Neural progenitor cell (in vitro differentiated cells): Measurements from ENCODE around the gene GLIS1. TPM values are rescaled to one million over a fixed set of nuclear protein-coding genes. Genes with fewer than 3 reads are reported as not detected.

ENCODE experiments used
- DNase-seq: peaks from one replicate; pipeline ENCODE4 v3.0.0-alpha.2; 2016; ENCODE audit warnings: low spot score
- H2AFZ ChIP-seq: fragments of 200-600 bp; sonication (generic); replicated peaks from 2 replicates; pipeline ENCODE4 v1.6.1; 2016; ENCODE audit warnings: antibody characterized with exemption
- H3F3A ChIP-seq: fragments of 200-600 bp; sonication (generic); 2 replicates; pipeline ENCODE4 v1.6.1; 2016; ENCODE audit warnings: antibody characterized with exemption, low read depth
- H3K27ac ChIP-seq: fragments of 200-600 bp; sonication (generic); 2 replicates; pipeline ENCODE4 v1.5.1; 2016; ENCODE audit warnings: mild to moderate bottlenecking
- H3K27me3 ChIP-seq: fragments of 200-600 bp; sonication (generic); 2 replicates; pipeline ENCODE4 v1.6.1; 2016; ENCODE audit warnings: mild to moderate bottlenecking, moderate library complexity
- H3K36me3 ChIP-seq: fragments of 200-600 bp; sonication (generic); 2 replicates; pipeline ENCODE4 v1.5.1; 2016
- H3K4me1 ChIP-seq: fragments of 200-600 bp; sonication (generic); 2 replicates; pipeline ENCODE4 v1.6.1; 2016; ENCODE audit warnings: mixed run types
- H3K4me2 ChIP-seq: fragments of 200-600 bp; sonication (generic); 2 replicates; pipeline ENCODE4 v1.6.1; 2016
- H3K4me3 ChIP-seq: fragments of 200-600 bp; sonication (generic); 2 replicates; pipeline ENCODE4 v1.5.1; 2016
- H3K79me2 ChIP-seq: fragments of 200-600 bp; sonication (generic); 2 replicates; pipeline ENCODE4 v1.6.1; 2016; ENCODE audit warnings: low read depth
- H3K9ac ChIP-seq: fragments of 200-600 bp; sonication (generic); 2 replicates; pipeline ENCODE4 v1.6.1; 2016
- H3K9me3 ChIP-seq: fragments of 200-600 bp; sonication (generic); 2 replicates; pipeline ENCODE4 v1.5.1; 2016; ENCODE audit warnings: low read depth
- H4K20me1 ChIP-seq: fragments of 200-600 bp; sonication (generic); 2 replicates; pipeline ENCODE4 v1.6.1; 2016; ENCODE audit warnings: low read depth
- H3K27ac Mint-ChIP-seq: 3 replicates; pipeline ENCODE4 v1.8.0; 2021; ENCODE audit warnings: mixed read lengths
- H3K27me3 Mint-ChIP-seq: 2 replicates; pipeline ENCODE4 v1.8.0; 2022; ENCODE audit warnings: low read depth, mild to moderate bottlenecking, inconsistent platforms, moderate library complexity, mixed read lengths; ENCODE audit not compliant: insufficient read depth
- H3K36me3 Mint-ChIP-seq: 3 replicates; pipeline ENCODE4 v1.8.0; 2021; ENCODE audit warnings: mixed read lengths
- H3K4me1 Mint-ChIP-seq: 3 replicates; pipeline ENCODE4 v1.8.0; 2021; ENCODE audit warnings: mixed read lengths
- H3K4me3 Mint-ChIP-seq: 3 replicates; pipeline ENCODE4 v1.8.0; 2021; ENCODE audit warnings: mild to moderate bottlenecking, moderate library complexity, mixed read lengths
- H3K9me3 Mint-ChIP-seq: 3 replicates; pipeline ENCODE4 v1.8.0; 2020; ENCODE audit warnings: mixed read lengths
- CTCF ChIP-seq: fragments of 200-600 bp; sonication (generic); IDR thresholded peaks from 2 replicates; pipeline ENCODE4 v1.5.1; 2017; ENCODE audit warnings: antibody characterized with exemption, mild to moderate bottlenecking
- EZH2 ChIP-seq: fragments of 200-600 bp; sonication (generic); IDR thresholded peaks from 2 replicates; pipeline ENCODE4 v1.6.1; 2017; ENCODE audit warnings: antibody characterized with exemption, mild to moderate bottlenecking, moderate library complexity
- EZH2phosphoT487 ChIP-seq: fragments of 200-600 bp; sonication (generic); IDR thresholded peaks from 2 replicates; pipeline ENCODE4 v1.6.1; 2017; ENCODE audit warnings: antibody characterized with exemption
- total RNA-seq: library from RNA; depleted of rRNA; stranded (reverse); fragments of >200 nt; gene quantifications from 2 replicates; pipeline ENCODE4 v1.2.3, GENCODE V29; 2015; ENCODE audit warnings: low replicate concordance

GLIS1 gene
- total RNA-seq, 1 donor from 2014 or later, result not detected

- Histone ChIP-seq H3K27ac (no peak overlapping the region), H3K9ac (no peak overlapping the region), H4K20me1 (no peaks in the 10 kb centered on the region), H3K4me2 (no peak overlapping the region), H2AFZ (no peak overlapping the region), H3K27me3 (peaks cover 6% of the 10 kb centered on the region), H3K4me3 (no peak overlapping the region), H3F3A (no peaks in the 10 kb centered on the region), H3K9me3 (no peaks in the 10 kb centered on the region), H3K36me3 (no peaks in the 10 kb centered on the region), H3K4me1 (peaks cover 14% of the 10 kb centered on the region), H3K79me2 (no peaks in the 10 kb centered on the region)
- Mint-ChIP-seq H3K27me3 (peaks cover 19% of the 10 kb centered on the region), H3K4me3 (no peak overlapping the region), H3K36me3 (no peaks in the 10 kb centered on the region), H3K9me3 (no peaks in the 10 kb centered on the region), H3K4me1 (peaks cover 58% of the 10 kb centered on the region), H3K27ac (no peak overlapping the region)
- TF ChIP-seq EZH2 (no peak), EZH2phosphoT487 (no peak), CTCF (no peak)
- DNase-seq, result no peak
Observed at GRCh38 chr1:53677486-53677885, 61.5 kb downstream of the GLIS1 start.

- no peaks in the 10 kb centered on the region for H3K79me2 ChIP-seq
Observed at GRCh38 chr1:53672785-53673184, 66.2 kb downstream of the GLIS1 start.

GRCh38 chr1:53672243-53672642, 66.7 kb downstream of the GLIS1 start:
- Histone ChIP-seq H3K4me1 (peaks cover 4% of the 10 kb centered on the region), H3K4me2 (no peak overlapping the region), H3K27ac (no peak overlapping the region), H3K27me3 (no peaks in the 10 kb centered on the region), H3K79me2 (no peaks in the 10 kb centered on the region), H3F3A (no peaks in the 10 kb centered on the region), H3K9me3 (no peaks in the 10 kb centered on the region), H3K9ac (no peak overlapping the region), H2AFZ (no peak overlapping the region), H4K20me1 (no peaks in the 10 kb centered on the region), H3K36me3 (no peaks in the 10 kb centered on the region), H3K4me3 (no peak overlapping the region)
- Mint-ChIP-seq H3K4me3 (no peak overlapping the region), H3K27ac (no peak overlapping the region), H3K9me3 (no peaks in the 10 kb centered on the region), H3K27me3 (peaks cover 19% of the 10 kb centered on the region), H3K4me1 (peaks cover 19% of the 10 kb centered on the region), H3K36me3 (no peaks in the 10 kb centered on the region)
- TF ChIP-seq EZH2 (no peak), EZH2phosphoT487 (no peak), CTCF (no peak)
- no peak for DNase-seq

More at GRCh38 chr1:53672785-53673184, 66.2 kb downstream of the GLIS1 start:
- peaks cover 4% of the 10 kb centered on the region for H3K4me1 ChIP-seq
- no peak overlapping the region for H3K4me2 ChIP-seq
- H3F3A ChIP-seq, result no peaks in the 10 kb centered on the region
- H3K27ac ChIP-seq, result no peak overlapping the region
- no peak for DNase-seq
- H3K27me3 Mint-ChIP-seq, result peaks cover 19% of the 10 kb centered on the region
- H3K36me3 Mint-ChIP-seq, result no peaks in the 10 kb centered on the region
- H3K4me3 Mint-ChIP-seq, result no peak overlapping the region
- H3K9me3 Mint-ChIP-seq, result no peaks in the 10 kb centered on the region
- no peaks in the 10 kb centered on the region for H3K27me3 ChIP-seq
- no peak overlapping the region for H3K27ac Mint-ChIP-seq
- no peaks in the 10 kb centered on the region for H3K36me3 ChIP-seq
- no peak overlapping the region for H3K9ac ChIP-seq
- no peaks in the 10 kb centered on the region for H3K9me3 ChIP-seq
- H3K4me1 Mint-ChIP-seq, result peaks cover 19% of the 10 kb centered on the region
- no peak overlapping the region for H2AFZ ChIP-seq
- no peaks in the 10 kb centered on the region for H4K20me1 ChIP-seq
- H3K4me3 ChIP-seq, result no peak overlapping the region
- TF ChIP-seq CTCF (no peak), EZH2phosphoT487 (no peak), EZH2 (no peak)
